Hematopoietic multipotent progenitor cell treated with erythropoietin and hydrocortisone succinate and interleukin-3 and kit ligand, for 6 days (in vitro differentiated cells): ENCODE results near the gene RMI2.
A peak's percentile ranks its signal among the peaks of the same experiment; 100 is the strongest.

Experiments used
- DNase-seq: peaks from one replicate; pipeline ENCODE4 v3.0.0-alpha.2; 2015

The RMI2 gene

GRCh38 chr16:11310634-11310977, 34.7 kb upstream of the RMI2 start:
- DNase-seq, result no peak

DNA sequence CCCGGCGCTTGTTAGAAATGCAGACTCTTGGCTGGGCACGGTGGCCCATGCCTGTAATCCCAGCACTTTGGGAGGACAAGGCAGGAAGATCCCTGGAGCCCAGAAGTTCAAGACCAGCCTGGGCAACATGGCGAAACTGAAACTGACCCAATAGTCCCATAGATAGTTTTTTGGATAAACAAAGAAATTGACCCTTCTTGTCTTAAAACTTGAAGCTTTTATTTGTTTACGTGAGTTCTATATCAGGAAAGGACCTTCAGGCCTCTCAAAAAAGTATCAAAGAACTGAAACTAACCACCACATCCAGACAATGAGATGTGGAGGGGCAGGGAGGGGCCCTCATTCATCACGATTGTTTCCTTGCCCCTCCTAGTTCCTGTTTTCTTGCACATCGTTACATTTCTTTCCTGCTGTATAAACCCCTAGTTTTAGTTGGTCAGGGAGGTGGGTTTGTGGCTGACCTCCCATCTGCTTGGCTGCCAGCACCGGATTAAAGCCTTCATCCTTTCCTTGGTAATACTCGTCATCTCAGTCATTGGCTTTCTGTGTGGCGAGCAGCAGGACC, 34.2 kb upstream of the RMI2 start:
- DNase-seq, result peak; percentile 69

GRCh38 chr16:11312718-11313492, 32.4 kb upstream of the RMI2 start:
- DNase-seq, result peak; percentile 30

DNA sequence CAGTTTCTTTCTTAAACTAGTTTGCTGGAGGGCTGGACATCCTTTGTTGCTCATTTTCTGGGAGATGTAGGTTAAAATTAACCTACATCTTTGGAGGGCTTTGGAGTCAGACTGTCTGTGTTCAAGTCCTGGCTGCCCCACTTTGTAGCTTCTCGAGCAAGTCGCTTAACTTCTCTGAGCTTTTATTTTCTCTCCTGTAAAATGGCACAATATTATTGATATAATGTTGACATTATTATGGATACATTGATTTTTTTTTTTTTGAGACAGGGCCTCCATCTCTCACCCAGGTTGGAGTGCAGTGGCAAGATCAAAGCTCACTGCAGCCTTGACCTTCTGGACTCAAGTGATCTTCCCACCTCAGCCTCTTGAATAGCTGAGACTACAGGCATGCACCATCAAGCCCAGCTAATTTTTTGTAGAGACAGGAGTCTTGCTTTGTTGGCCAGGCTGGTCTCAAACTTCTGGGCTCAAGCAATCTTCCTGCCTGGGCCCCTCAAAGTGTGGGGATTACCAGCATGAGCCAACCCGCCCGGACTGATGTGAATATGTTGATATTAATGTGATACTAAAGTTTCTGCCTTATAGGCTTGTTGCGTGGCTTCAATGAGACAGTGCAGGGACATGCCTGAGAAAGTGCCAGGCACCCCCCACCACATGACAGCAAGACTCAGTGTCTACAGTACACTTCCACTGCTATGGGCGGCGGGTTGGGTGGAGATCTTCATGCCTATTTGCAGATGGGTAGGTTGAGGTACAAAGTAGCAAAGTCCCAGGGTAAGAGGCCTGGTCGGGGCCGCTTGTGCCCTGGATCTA, 31.6 kb upstream of the RMI2 start:
- DNase-seq, result no peak

GRCh38 chr16:11314309-11314894, 30.9 kb upstream of the RMI2 start:
- no peak for DNase-seq

DNA sequence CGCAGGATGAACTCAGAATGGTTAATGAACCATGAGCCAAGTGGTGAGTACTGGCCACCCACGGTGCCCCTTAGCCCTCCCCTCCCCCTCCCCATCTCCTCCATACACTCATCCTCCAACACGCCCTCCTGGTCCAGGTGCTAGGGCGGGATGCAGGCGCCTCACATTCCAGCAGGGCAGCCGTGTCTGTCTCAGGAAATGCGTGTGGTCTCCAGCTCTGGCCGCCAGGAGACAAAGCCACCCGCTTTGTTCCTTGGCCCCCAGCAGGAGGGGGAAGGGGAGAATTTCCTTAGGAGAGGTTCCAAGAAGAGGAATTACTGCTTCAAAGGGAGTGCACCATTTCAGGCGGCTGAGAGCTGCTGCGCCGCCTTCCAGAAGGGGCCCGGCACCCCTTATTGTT, 29.7 kb upstream of the RMI2 start:
- DNase-seq, result no peak

- no peak for DNase-seq
Measured at GRCh38 chr16:11316331-11317015, 28.8 kb upstream of the RMI2 start.

GRCh38 chr16:11318817-11319216, 26.4 kb upstream of the RMI2 start:
- DNase-seq, result no peak

DNA sequence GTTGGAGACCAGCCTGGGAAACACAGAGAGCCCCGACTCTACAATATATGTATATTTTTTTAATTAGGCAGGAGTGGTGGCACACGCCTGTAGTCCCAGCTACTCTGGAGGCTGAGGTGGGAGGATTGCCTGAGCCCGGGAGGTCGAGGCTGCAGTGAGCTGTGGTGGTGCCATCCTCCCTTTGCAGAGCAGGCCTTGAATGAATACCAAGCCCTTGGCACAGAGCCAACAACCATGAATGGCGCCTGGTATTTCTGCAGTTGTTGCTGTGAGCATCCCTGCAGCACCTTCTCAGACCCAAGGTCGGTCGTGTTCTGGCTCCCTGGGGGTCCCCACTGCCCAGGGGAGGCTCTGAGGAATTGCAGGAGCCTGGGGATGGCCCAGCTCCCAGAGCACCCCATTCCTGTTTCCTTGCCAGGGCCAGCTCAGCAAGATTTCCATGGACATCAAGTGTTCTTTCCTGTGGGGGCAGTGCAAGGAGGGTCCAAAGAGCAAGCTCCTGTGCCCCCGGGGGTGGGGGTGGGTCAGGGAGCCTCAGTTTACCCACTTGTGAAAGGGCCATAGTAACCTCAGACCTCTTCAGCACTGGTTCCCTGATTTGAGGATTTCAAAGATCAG, 25.6 kb upstream of the RMI2 start:
- DNase-seq, result peak; percentile 80

- DNase-seq, result no peak
Measured at GRCh38 chr16:11320170-11320569, 25.1 kb upstream of the RMI2 start.

GRCh38 chr16:11321662-11322061, 23.6 kb upstream of the RMI2 start:
- no peak for DNase-seq

DNA sequence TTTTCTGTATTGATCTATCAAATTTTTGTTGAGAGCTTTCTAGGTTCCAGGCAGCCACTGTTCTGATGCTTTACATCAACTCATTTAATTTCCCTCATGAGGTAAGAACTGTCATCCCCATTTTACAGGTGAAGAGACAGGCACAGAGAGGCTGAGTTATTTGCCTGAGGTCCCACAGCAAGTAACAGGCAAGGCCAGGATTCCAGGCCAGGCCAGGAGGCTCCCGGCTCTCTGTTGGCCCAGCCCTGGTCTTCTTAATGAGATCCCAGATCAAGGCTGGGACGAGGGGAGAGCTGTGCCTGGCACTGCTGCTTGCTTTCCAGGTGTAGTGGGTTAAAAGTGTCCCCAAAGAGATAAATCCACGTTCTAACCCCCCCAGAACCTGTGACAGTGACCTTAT, 22.4 kb upstream of the RMI2 start:
- DNase-seq, result no peak

- DNase-seq, result no peak
Measured at GRCh38 chr16:11323551-11324336, 21.5 kb upstream of the RMI2 start.

- no peak for DNase-seq
Measured at GRCh38 chr16:11325404-11326083, 19.7 kb upstream of the RMI2 start.

GRCh38 chr16:11326084-11326736, 19.0 kb upstream of the RMI2 start:
- no peak for DNase-seq

DNA sequence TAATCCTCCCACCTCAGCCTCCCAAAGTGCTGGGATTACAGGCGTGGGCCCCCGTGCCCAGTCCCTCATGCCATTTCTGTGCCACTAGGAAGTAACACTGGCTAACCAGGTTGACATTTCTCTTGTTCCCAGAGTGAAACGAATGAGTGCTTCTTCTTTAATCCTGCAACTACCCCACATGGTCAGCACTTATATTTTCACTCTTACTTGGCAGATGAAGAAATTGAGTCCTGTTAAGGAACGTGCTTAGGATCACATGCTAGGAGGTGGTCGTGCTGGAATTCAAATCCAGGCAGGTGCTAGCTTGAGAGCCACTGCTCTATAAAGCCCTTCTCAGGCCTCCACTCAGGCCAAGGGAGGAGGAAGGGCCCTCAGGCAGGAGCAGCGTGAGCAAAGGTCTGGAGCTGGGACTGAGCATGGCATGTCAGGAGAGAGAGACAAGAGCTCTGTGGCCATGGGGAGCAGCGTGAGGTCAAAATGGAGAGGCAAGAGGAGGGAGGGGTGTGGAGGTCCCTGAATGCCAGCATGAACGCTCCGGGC, 18.5 kb upstream of the RMI2 start:
- no peak for DNase-seq

GRCh38 chr16:11327277-11328171, 17.7 kb upstream of the RMI2 start:
- no peak for DNase-seq

GRCh38 chr16:11328172-11329070, 16.8 kb upstream of the RMI2 start:
- DNase-seq, result peak; percentile 62
